Stomach (tissue), 9 donors: Measurements from ENCODE around the gene PPP1CA. TPM values are rescaled to one million over a fixed set of nuclear protein-coding genes. Genes with fewer than 3 reads are reported as not detected.
"Not testable (repeated sequence)": the region's sequence is repeated elsewhere in the genome, so short reads cannot be mapped to it uniquely, and the experiment has no call there.

ENCODE experiments used
- DNase-seq, 2 donors: peaks; one replicate each; pipeline versions ENCODE4 v3.0.0 to v3.0.0-alpha.2; 2013 to 2019
- H3K27ac ChIP-seq, 5 donors: fragments of 200-600 bp in 4 of 5; sonication (generic) in 4 of 5; one replicate each; pipeline ENCODE4 v1.5.1; 2013 to 2019; ENCODE audit warnings: mild to moderate bottlenecking in 1 of 5, moderate library complexity in 1 of 5
- H3K27me3 ChIP-seq, 3 donors: fragments of 200-600 bp; sonication (generic); one replicate each; pipeline ENCODE4 v1.5.1; 2017 to 2019; ENCODE audit warnings: mixed run types in 1 of 3
- H3K36me3 ChIP-seq, 4 donors: fragments of 200-600 bp; sonication (generic); 1 replicate in 3 of 4; 2 replicates in 1 of 4; pipeline ENCODE4 v1.5.1; 2016 to 2019
- H3K4me1 ChIP-seq, 4 donors: fragments of 200-600 bp; sonication (generic); one replicate each; pipeline ENCODE4 v1.5.1; 2016 to 2019
- H3K4me3 ChIP-seq, 4 donors: fragments of 200-600 bp; sonication (generic) in 3 of 4; one replicate each; pipeline ENCODE4 v1.5.1; 2016 to 2019; ENCODE audit warnings: mild to moderate bottlenecking in 1 of 4
- H3K9me3 ChIP-seq, 4 donors: fragments of 200-600 bp; sonication (generic); one replicate each; pipeline ENCODE4 v1.5.1; 2016 to 2019
- EP300 ChIP-seq: sonication (generic); formaldehyde crosslinking; IDR thresholded peaks from one replicate; pipeline ENCODE4 v1.6.1; 2017; ENCODE audit warnings: antibody characterized with exemption
- POLR2A ChIP-seq, 4 donors: fragments of 450-650 bp; IDR thresholded peaks; one replicate each; pipeline ENCODE4 v1.6.1; 2016; ENCODE audit warnings: antibody characterized with exemption in 4 of 4, control low read depth in 2 of 4, mild to moderate bottlenecking in 1 of 4, moderate library complexity in 1 of 4
- POLR2AphosphoS5 ChIP-seq, 3 donors: sonication (generic); formaldehyde crosslinking; IDR thresholded peaks; one replicate each; pipeline ENCODE4 v1.6.1; 2016; ENCODE audit warnings: antibody characterized with exemption in 3 of 3
- WGBS, 5 donors: extraction: QIAGEN DNeasy Blood & Tissue Kit in 3 of 5; methylation state at CpG; one replicate each; pipeline versions ENCODE4 v1.1.5 to v1.1.7; 2013 to 2018; 5-methylcytosine and 5-hydroxymethylcytosine counted together
- intact Hi-C: fragments of 100-400 bp; cut with DNase I; formaldehyde crosslinking; loops from one replicate; pipeline ENCODE4 v1.15.1; 2023; ENCODE audit warnings: low total_unique reads
- polyA plus RNA-seq, 3 donors: library from polyadenylated mRNA; stranded (reverse); fragments of 200-250 nt; gene quantifications; one replicate each; pipeline ENCODE4 v1.2.3, GENCODE V29; 2013
- total RNA-seq, 5 donors: library from RNA; depleted of rRNA; stranded (reverse); fragments of >200 nt; gene quantifications; one replicate each; pipeline versions ENCODE4 v1.1.0 to v1.2.3, GENCODE V29; 2014 to 2016
- TF ChIP-seq, protein P1 (sequence below), 7 experiments: fragments of 450-650 bp in 4 of 7; fragments of 200-600 bp in 3 of 7; sonication (generic) in 3 of 7; IDR thresholded peaks; one replicate each; pipeline ENCODE4 v1.5.1; 2016 to 2019; ENCODE audit warnings: antibody characterized with exemption in 7 of 7, control low read depth in 2 of 7, mild to moderate bottlenecking in 1 of 7
- donor health status: healthy with polysubstance abuse.
- donor health status: Bipolar disorder and iron deficiency.
- donor health status: healthy.

The PPP1CA gene
- total and polyA plus RNA-seq, 8 donors: 28.6 to 229 (median 107) TPM

DNA sequence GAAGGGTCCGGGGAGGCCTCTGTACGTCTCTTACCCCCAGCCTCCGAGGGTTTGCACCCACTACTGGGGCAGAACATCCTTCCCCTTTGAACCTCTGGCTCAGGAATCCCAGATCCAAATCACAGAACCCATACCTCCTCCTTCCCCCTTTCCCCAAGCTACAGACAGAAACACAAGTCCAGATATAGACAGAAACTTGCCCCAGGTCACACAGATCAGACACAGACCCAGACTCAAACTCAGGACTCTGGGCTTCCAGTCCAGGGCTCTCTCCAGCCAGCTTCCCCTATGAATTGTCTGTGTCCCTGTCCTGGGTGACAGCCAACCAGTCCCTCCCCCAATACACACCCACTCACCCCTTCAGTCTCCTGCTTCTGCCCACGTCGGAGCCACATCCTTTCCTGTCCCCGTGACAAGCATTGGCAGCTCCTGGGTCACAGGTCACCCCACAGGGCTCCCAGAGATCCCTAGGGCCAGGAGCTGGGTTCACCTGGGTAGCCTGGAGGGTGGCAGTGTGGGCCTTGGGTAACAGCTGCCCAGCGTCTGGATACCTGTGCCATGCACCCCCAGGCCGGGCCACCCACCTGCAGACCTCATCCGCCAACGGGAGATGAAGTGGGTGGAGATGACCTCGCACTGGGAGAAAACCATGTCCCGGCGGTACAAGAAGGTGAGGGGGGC, 3.0 kb upstream of the PPP1CA start:
- Histone ChIP-seq H3K9me3 (no peaks in the 10 kb centered on the region), H3K27ac (peak overlapping the region in 4 of 5 donors; percentile 49 to 98 (median 68)), H3K4me3 (peak overlapping the region; percentile 24 to 43 (median 42)), H3K4me1 (peaks cover 22 to 58% (median 36%) of the 10 kb centered on the region in 4 donors), H3K27me3 (peaks cover 0 to 57% (median 0%) of the 10 kb centered on the region in 3 donors), H3K36me3 (peaks cover 0 to 10% (median 5%) of the 10 kb centered on the region in 4 donors)
- DNase-seq: no peak
- intact Hi-C loops: no loop called here
- 55 to 74% (median 62%) methylated on average over 12 to 13 of the region's 13 CpGs for WGBS, 5 donors
- TF ChIP-seq POLR2AphosphoS5 (IDR thresholded peaks at IDR 0.05) (no peak), EP300 (no peak), POLR2A (IDR thresholded peaks at IDR 0.05) (no peak)
- TF ChIP-seq, protein P1, sequence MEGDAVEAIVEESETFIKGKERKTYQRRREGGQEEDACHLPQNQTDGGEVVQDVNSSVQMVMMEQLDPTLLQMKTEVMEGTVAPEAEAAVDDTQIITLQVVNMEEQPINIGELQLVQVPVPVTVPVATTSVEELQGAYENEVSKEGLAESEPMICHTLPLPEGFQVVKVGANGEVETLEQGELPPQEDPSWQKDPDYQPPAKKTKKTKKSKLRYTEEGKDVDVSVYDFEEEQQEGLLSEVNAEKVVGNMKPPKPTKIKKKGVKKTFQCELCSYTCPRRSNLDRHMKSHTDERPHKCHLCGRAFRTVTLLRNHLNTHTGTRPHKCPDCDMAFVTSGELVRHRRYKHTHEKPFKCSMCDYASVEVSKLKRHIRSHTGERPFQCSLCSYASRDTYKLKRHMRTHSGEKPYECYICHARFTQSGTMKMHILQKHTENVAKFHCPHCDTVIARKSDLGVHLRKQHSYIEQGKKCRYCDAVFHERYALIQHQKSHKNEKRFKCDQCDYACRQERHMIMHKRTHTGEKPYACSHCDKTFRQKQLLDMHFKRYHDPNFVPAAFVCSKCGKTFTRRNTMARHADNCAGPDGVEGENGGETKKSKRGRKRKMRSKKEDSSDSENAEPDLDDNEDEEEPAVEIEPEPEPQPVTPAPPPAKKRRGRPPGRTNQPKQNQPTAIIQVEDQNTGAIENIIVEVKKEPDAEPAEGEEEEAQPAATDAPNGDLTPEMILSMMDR (IDR thresholded peaks at IDR 0.05): no peak

DNA sequence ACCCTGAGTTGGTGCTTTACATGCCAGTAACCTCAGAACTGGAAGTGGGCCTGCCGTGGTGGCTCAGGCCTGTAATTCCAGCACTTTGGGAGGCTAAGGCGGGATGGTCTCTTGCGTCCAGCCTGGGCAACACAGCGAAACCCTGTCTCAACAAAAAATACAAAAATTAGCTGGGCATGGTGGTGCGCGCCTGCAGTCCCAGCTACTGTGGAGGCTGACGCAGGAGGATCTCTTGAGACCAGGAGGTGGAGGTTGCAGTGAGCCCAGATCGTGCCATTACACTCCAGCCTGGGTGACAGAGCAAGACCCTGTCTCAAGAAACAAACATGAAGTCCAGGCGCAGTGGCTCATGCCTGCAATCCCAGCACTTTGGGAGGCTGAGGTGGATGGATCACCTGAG, 1.4 kb upstream of the PPP1CA start:
- intact Hi-C loops, H3K9me3 ChIP-seq, DNase-seq: not testable (repeated sequence)
- peaks cover 15 to 26% (median 21%) of the 10 kb centered on the region in 4 donors for H3K36me3 ChIP-seq
- peaks cover 31 to 58% (median 45%) of the 10 kb centered on the region in 4 donors for H3K4me1 ChIP-seq
- H3K4me3 ChIP-seq: peak overlapping the region in 1 of 4 donors; percentile 43
- H3K27me3 ChIP-seq: peaks cover 0 to 41% (median 0%) of the 10 kb centered on the region in 3 donors
- H3K27ac ChIP-seq: peak overlapping the region in 4 of 5 donors; percentile 49 to 98 (median 68)
- WGBS, 5 donors: 93 to 97% (median 96%) methylated on average over 9 of the region's 9 CpGs

- Histone ChIP-seq H3K4me3 (peak overlapping the region; percentile 77 to 98 (median 88)), H3K27ac (peak overlapping the region; percentile 57 to 98 (median 95)), H3K27me3 (peaks cover 0 to 34% (median 0%) of the 10 kb centered on the region in 3 donors), H3K36me3 (peaks cover 23 to 34% (median 28%) of the 10 kb centered on the region in 4 donors), H3K4me1 (peaks cover 31 to 59% (median 52%) of the 10 kb centered on the region in 4 donors)
- intact Hi-C loops, H3K9me3 ChIP-seq, DNase-seq: not testable (repeated sequence)
- 52 to 58% (median 54%) methylated on average over 19 of the region's 19 CpGs for WGBS, 5 donors
These were observed 658 bp upstream of the PPP1CA start for GRCh38 chr11:67402192-67402839.

DNA sequence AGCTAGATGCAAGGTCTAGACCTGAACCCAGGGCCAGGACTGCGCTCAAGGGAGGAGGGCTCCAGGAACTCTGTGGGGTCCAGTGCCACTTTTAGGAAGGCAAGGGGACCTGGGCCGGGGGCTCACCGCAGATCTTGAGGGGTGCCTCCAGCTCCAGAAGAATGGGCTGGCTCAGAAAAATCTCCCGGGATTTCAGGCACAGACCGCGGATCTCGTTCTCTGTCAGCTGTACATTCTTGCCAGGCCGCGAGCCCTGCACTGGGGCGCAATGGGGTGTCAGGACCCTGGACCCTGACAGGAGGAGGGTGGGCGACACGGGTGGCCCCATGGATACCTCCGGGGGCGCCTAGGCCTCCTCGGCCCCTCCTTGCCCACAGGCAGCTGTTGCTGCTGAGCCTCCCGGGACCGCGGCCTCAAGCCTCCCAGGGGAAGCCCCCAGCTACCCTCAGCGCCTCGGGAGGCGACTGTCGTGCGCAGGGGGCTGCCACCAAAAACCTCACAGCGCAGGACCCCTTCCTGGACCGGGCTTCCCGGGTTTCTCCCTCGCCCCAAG, 640 bp downstream of the PPP1CA start:
- no peak for DNase-seq
- Histone ChIP-seq H3K9me3 (no peaks in the 10 kb centered on the region), H3K4me3 (peak overlapping the region; percentile 77 to 98 (median 88)), H3K27me3 (peaks cover 0 to 21% (median 0%) of the 10 kb centered on the region in 3 donors), H3K36me3 (peaks cover 28 to 47% (median 41%) of the 10 kb centered on the region in 4 donors), H3K4me1 (peaks cover 31 to 65% (median 59%) of the 10 kb centered on the region in 4 donors), H3K27ac (peak overlapping the region; percentile 92 to 98 (median 96))
- no peak for TF ChIP-seq POLR2A (IDR thresholded peaks at IDR 0.05)
- no peak for TF ChIP-seq POLR2AphosphoS5 (IDR thresholded peaks at IDR 0.05)
- no peak for TF ChIP-seq EP300
- TF ChIP-seq, protein P1 (IDR thresholded peaks at IDR 0.05): no peak
- WGBS, 5 donors: 0 to 4% (median 2%) methylated on average over 11 to 27 of the region's 27 CpGs
- intact Hi-C loops: no loop called here

- Histone ChIP-seq H3K4me1 (peaks cover 31 to 65% (median 57%) of the 10 kb centered on the region in 4 donors), H3K9me3 (no peaks in the 10 kb centered on the region), H3K27ac (peak overlapping the region in 4 of 5 donors; percentile 92 to 98 (median 96)), H3K36me3 (peaks cover 28 to 53% (median 47%) of the 10 kb centered on the region in 4 donors), H3K4me3 (peak overlapping the region; percentile 77 to 98 (median 88)), H3K27me3 (peaks cover 0 to 15% (median 0%) of the 10 kb centered on the region in 3 donors)
- WGBS, 5 donors: 15 to 29% (median 24%) methylated on average over 18 to 23 of the region's 23 CpGs
- no peak for TF ChIP-seq POLR2AphosphoS5 (IDR thresholded peaks at IDR 0.05)
- TF ChIP-seq, protein P1 (IDR thresholded peaks at IDR 0.05): no peak
- TF ChIP-seq POLR2A (IDR thresholded peaks at IDR 0.05): no peak
- peak in 1 of 2 donors; percentile 68 for DNase-seq
- intact Hi-C loops: no loop called here
These were observed 1.3 kb downstream of the PPP1CA start for GRCh38 chr11:67400251-67400941.
